BE2C (cell line): Measurements from ENCODE around the gene ZER1.

Source experiments
- DNase-seq: peaks from one replicate; pipeline ENCODE4 v3.0.0-alpha.2; 2020
- H3K27me3 ChIP-seq: fragments of 250-450 bp; sonication (Bioruptor Pico); 2 replicates; pipeline ENCODE4 v1.5.1; 2020; ENCODE audit warnings: mild to moderate bottlenecking
- H3K36me3 ChIP-seq: fragments of 250-450 bp; sonication (Bioruptor Pico); 2 replicates; pipeline ENCODE4 v1.5.1; 2020; ENCODE audit warnings: mild to moderate bottlenecking
- H3K4me1 ChIP-seq: fragments of 250-450 bp; sonication (Bioruptor Pico); 2 replicates; pipeline ENCODE4 v1.5.1; 2020
- H3K4me3 ChIP-seq: 2 replicates; pipeline ENCODE4 v1.5.1; 2011; ENCODE audit warnings: low read depth, low read length
- H3K9me3 ChIP-seq: fragments of 250-450 bp; sonication (Bioruptor Pico); 2 replicates; pipeline ENCODE4 v1.5.1; 2020
- TF ChIP-seq, protein P1 (sequence below): IDR thresholded peaks from 2 replicates; pipeline ENCODE4 v1.5.1; 2012; ENCODE audit warnings: mild to moderate bottlenecking, low read depth, low read length

The ZER1 gene

GRCh38 chr9:128728298-128728697 is 43.4 kb downstream of the ZER1 start:
- Histone ChIP-seq H3K27me3 (no peaks in the 10 kb centered on the region), H3K4me1 (no peaks in the 10 kb centered on the region), H3K4me3 (no peak overlapping the region), H3K36me3 (no peaks in the 10 kb centered on the region), H3K9me3 (no peaks in the 10 kb centered on the region)
- TF ChIP-seq, protein P1, sequence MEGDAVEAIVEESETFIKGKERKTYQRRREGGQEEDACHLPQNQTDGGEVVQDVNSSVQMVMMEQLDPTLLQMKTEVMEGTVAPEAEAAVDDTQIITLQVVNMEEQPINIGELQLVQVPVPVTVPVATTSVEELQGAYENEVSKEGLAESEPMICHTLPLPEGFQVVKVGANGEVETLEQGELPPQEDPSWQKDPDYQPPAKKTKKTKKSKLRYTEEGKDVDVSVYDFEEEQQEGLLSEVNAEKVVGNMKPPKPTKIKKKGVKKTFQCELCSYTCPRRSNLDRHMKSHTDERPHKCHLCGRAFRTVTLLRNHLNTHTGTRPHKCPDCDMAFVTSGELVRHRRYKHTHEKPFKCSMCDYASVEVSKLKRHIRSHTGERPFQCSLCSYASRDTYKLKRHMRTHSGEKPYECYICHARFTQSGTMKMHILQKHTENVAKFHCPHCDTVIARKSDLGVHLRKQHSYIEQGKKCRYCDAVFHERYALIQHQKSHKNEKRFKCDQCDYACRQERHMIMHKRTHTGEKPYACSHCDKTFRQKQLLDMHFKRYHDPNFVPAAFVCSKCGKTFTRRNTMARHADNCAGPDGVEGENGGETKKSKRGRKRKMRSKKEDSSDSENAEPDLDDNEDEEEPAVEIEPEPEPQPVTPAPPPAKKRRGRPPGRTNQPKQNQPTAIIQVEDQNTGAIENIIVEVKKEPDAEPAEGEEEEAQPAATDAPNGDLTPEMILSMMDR = no peak
- no peak for DNase-seq

DNA sequence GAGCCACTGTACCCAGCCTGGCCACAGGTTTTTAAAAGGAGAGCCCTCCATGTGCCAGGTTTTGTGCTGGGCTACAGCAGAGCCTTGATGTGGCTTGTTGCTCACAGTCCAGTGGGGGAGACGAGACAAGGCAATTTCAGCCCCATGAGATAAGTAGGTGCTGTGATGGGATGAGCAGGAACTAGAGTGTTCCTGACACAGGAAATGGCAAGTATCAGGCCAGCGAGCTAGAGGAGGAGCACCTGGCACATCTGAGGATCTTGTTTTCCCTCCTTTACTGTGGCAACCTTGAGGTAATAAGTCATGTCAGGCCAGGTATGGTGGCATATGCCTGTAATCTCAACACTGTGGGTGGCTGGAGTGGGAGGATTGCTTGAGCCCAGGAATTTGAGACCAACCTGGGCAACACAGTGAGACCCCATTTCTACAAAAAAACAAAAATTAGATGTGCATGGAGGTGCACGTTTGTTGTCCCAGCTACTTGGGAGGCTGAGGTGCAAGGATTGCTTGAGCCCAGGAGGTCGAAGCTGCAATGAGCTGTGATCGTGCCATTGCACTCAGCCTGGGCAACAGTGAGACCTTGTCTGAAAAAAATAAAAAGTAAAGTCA is 44.0 kb downstream of the ZER1 start:
- no peak for DNase-seq
- TF ChIP-seq, protein P1 = no peak
- no peaks in the 10 kb centered on the region for H3K4me1 ChIP-seq
- H3K9me3 ChIP-seq = no peaks in the 10 kb centered on the region
- H3K4me3 ChIP-seq = no peak overlapping the region
- H3K36me3 ChIP-seq = no peaks in the 10 kb centered on the region
- H3K27me3 ChIP-seq = no peaks in the 10 kb centered on the region

GRCh38 chr9:128724744-128725211 is 46.9 kb downstream of the ZER1 start:
- no peaks in the 10 kb centered on the region for H3K36me3 ChIP-seq
- no peaks in the 10 kb centered on the region for H3K27me3 ChIP-seq
- peak; percentile 82 for DNase-seq
- no peaks in the 10 kb centered on the region for H3K9me3 ChIP-seq
- H3K4me1 ChIP-seq = no peaks in the 10 kb centered on the region
- TF ChIP-seq, protein P1 = 0 out of 2 replicates have a peak, but pooled peaks have one; percentile 14
- H3K4me3 ChIP-seq = peak overlapping the region; percentile 80

- Histone ChIP-seq H3K36me3 (no peaks in the 10 kb centered on the region), H3K4me3 (peak within 1 kb of the TSS; percentile 80), H3K9me3 (no peaks in the 10 kb centered on the region), H3K4me1 (no peaks in the 10 kb centered on the region), H3K27me3 (no peaks in the 10 kb centered on the region)
- DNase-seq = peak; percentile 99
- TF ChIP-seq, protein P1 = no peak
Measured at GRCh38 chr9:128723866-128724743, 47.6 kb downstream of the ZER1 start, which contains the start of gene ZDHHC12. ZDHHC12 (minus strand) TSS chr9:128724127; CDS start chr9:128724093, 34 bp downstream.

DNA sequence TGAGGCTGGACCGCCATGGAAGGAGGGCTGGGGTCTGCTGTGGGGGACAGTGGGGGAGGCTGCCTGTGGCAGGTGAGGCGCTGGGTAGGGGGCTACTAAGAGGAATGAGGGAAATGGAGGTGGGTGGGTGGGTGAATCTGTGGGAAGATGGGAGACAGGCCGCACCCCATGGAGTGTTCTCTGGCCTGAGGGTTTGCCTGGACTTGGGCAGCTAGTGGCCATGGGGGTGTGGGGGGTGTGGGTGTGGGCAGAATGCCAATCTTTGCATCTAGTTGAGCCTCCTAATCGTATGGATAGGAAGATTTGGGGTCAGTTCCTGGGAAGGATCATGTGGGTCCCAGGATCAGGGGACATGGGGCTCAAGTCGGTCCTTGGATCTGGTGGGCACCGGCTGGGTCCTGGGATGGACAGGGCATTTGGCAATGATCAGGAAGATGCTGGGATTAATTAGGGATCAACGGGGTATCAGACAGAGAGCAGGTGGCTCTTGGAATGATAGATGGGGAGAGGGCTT is 48.3 kb downstream of the ZER1 start:
- TF ChIP-seq, protein P1 = no peak
- no peak for DNase-seq
- Histone ChIP-seq H3K36me3 (no peaks in the 10 kb centered on the region), H3K4me1 (no peaks in the 10 kb centered on the region), H3K4me3 (peak overlapping the region; percentile 80), H3K27me3 (no peaks in the 10 kb centered on the region), H3K9me3 (no peaks in the 10 kb centered on the region)
